Measurements from ENCODE around the gene VANGL1. TPM values are rescaled to one million over a fixed set of nuclear protein-coding genes. Genes with fewer than 3 reads are reported as not detected.

VANGL1 gene
- total and polyA plus RNA-seq, 2 of the 13 experiments (the other 11 are each of a cell fraction or from before 2014, with no cell fraction given) = 5.3 to 9.4 TPM

GRCh38 chr1:115714572-115715141 lies 72.9 kb downstream of the VANGL1 start:
- no peaks in the 10 kb centered on the region for H4K20me1 ChIP-seq (ENCODE audit: insufficient read depth, low read length)
- H2AFZ ChIP-seq (ENCODE audit: low read length) = no peak overlapping the region
- no peaks in the 10 kb centered on the region for H3K27me3 ChIP-seq (ENCODE audit: control insufficient read depth in 1 of 2, insufficient read depth in 2 of 2, low read length in 2 of 2)
- intact Hi-C loops (cut with micrococcal nuclease; ENCODE audit: unreplicated experiment) (no loop called here), in situ Hi-C loops (cut with HindIII; ENCODE audit: extremely low pct_ligation_motif_present, low pct_unique_long_range_greater_than_20kb) (loop anchor here (5.0 kb wide), 1 partner anchor 58 kb away; no protein-coding TSS in a partner anchor)
- TF ChIP-seq ZNF891 (CRISPR knock-in tag; IDR thresholded peaks at IDR 0.05) = no peak
- TF ChIP-seq, protein P1, sequence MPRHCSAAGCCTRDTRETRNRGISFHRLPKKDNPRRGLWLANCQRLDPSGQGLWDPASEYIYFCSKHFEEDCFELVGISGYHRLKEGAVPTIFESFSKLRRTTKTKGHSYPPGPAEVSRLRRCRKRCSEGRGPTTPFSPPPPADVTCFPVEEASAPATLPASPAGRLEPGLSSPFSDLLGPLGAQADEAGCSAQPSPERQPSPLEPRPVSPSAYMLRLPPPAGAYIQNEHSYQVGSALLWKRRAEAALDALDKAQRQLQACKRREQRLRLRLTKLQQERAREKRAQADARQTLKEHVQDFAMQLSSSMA (CRISPR knock-in tag; IDR thresholded peaks at IDR 0.05) = no peak
- TF ChIP-seq NR1H2 (CRISPR knock-in tag; IDR thresholded peaks at IDR 0.05; ENCODE audit: borderline replicate concordance, low read depth) = no peak
- no peak for TF ChIP-seq ZNF101 (CRISPR knock-in tag; IDR thresholded peaks at IDR 0.05; ENCODE audit: borderline replicate concordance, low read depth)
- TF ChIP-seq ZNF530 (CRISPR knock-in tag; IDR thresholded peaks at IDR 0.05; ENCODE audit: low read depth) = no peak
- no peak for TF ChIP-seq CC2D1A (CRISPR knock-in tag; IDR thresholded peaks at IDR 0.05)
- no peak for TF ChIP-seq NFYB (CRISPR knock-in tag; IDR thresholded peaks at IDR 0.05)
- no peak for TF ChIP-seq DNMT1 (CRISPR knock-in tag; IDR thresholded peaks at IDR 0.05)
- TF ChIP-seq, protein P2, sequence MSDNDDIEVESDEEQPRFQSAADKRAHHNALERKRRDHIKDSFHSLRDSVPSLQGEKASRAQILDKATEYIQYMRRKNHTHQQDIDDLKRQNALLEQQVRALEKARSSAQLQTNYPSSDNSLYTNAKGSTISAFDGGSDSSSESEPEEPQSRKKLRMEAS (IDR thresholded peaks at IDR 0.05) = no peak
- TF ChIP-seq ARNT2 (CRISPR knock-in tag; IDR thresholded peaks at IDR 0.05; ENCODE audit: low read depth) = no peak
- FAIRE-seq (no peak), DNase-seq (ENCODE audit: low spot score) (peak; percentile 41), ATAC-seq (peak; percentile 52)
- no peaks in the 10 kb centered on the region for H3K36me3 ChIP-seq (replicated peaks in 1 of 2; ENCODE audit: control insufficient read depth in 1 of 2, insufficient read depth in 2 of 2, low read length in 2 of 2)
- CTCF ChIA-PET (ENCODE audit: low intra/inter-chr PET ratio, low total read pairs) = no interaction called here
- POLR2A ChIA-PET = no interaction called here
- no TSS peak for BruUV-seq (replicated peaks)
- H3K79me2 ChIP-seq (ENCODE audit: insufficient read depth, low read length) = no peaks in the 10 kb centered on the region
- H3K27ac ChIP-seq (ENCODE audit: extremely low read length, insufficient read depth, low read length) = no peak overlapping the region
- WGBS (ENCODE audit: low lambda C conversion rate) = no CpG with 5 or more reads among the region's 1 CpG
- H3K9ac ChIP-seq (ENCODE audit: insufficient read depth, low read depth, low read length) = no peak overlapping the region
- H3K4me2 ChIP-seq (ENCODE audit: low read depth, low read length) = peak overlapping the region; percentile 21; the same call in 1 of the 2 replicates
- H3K9me3 ChIP-seq (ENCODE audit: low read length) = no peaks in the 10 kb centered on the region
- no peak overlapping the region for H3K4me3 ChIP-seq (replicated peaks in 1 of 3; ENCODE audit: insufficient read depth in 1 of 3, low read depth in 2 of 3, low read length in 3 of 3)
- H3K4me1 ChIP-seq (ENCODE audit: insufficient read depth, low read length) = peaks cover 47% of the 10 kb centered on the region
